Activated CD4-positive, alpha-beta T cell treated with anti-CD3 and anti-CD28 coated beads, Interleukin-2, Interleukin-6, amounts not matched to agents 100 ng/mL and 50 ng/mL, durations not matched to agents 16 hours and 8 hours (primary cell): ENCODE measurements around the gene DOK1.

Source experiments
- DNase-seq: peaks from one replicate; pipeline ENCODE4 v3.0.0-alpha.2; 2020

The DOK1 gene

DNA sequence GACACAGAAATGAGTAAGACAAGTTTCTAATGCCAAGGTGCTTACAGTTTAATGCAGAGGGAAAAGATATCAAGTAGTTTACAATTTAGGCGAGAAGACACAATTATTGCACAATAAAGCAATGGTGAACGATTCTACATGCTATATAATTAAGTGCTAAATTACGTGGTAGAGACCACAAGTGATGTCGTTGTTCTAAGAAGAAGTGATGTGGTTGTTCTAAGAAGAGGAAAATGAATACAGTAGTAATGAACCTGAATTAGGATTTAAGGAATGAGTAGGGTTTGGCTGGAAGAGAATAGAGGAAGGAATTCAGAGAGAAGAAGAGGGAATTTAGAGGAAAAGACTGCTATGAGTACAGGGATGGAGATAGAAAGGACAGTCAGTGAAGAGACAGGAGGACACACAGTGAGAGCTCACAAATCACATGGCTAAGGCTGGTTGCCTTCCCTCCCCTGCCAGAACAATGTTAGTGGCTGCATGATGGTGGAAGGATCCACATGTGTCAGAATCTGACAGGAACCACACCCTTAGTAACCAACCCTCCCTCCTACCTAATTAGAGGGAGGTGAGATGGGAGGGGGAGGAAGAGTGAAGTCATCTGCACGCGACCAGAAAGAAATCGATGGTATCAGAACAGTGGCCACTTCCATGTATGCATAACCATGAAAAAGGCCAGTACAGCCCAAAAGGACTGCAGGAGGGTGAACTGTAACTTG, 48.9 kb downstream of the DOK1 start:
- DNase-seq: peak; percentile 33

DNA sequence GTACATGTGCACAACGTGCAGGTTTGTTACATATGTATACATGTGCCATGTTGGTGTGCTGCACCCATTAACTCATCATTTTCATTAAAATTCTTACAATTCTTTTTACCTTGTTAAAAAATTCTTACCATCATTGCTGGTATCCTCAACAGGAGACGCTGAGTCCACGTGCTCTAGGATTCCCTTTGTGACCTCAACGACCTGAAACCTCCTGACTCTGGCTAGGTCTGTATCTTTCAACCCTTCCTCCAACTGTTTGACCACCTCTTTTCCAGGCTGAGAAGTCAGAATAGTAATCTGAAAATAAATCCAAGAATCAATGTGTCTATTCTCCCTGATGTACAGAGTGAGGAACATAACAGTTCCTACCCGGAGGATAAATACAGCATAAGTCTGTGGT, 52.4 kb downstream of the DOK1 start:
- DNase-seq: no peak
